Activated T-helper 1 cell treated with anti-CD3 and anti-CD28 coated beads, Interleukin-12 subunit alpha, Interleukin-12 subunit beta, Interleukin-2, Interleukin-4 antibody, amounts not matched to agents 30 ng/mL and 10 ng/mL and 1 ng/mL, durations not matched to agents 14 hours and 24 hours and 36 hours (primary cell): ENCODE measurements around the gene HYAL3. TPM values are rescaled to one million over a fixed set of nuclear protein-coding genes. Genes with fewer than 3 reads are reported as not detected.
"Not testable (repeated sequence)": the region's sequence is repeated elsewhere in the genome, so short reads cannot be mapped to it uniquely, and the experiment has no call there.

Source experiments
- DNase-seq: peaks from one replicate; pipeline ENCODE4 v3.0.0; 2021; ENCODE audit warnings: low spot score
- H3K27ac Mint-ChIP-seq: one replicate; pipeline ENCODE4 v1.8.0; 2021; ENCODE audit warnings: mild to moderate bottlenecking, mixed read lengths
- H3K27me3 Mint-ChIP-seq: one replicate; pipeline ENCODE4 v1.8.0; 2022; ENCODE audit warnings: mild to moderate bottlenecking, moderate library complexity, mixed read lengths; ENCODE audit not compliant: insufficient read depth
- H3K36me3 Mint-ChIP-seq: one replicate; pipeline ENCODE4 v1.8.0; 2021; ENCODE audit warnings: low read depth, mixed read lengths
- H3K4me1 Mint-ChIP-seq: one replicate; pipeline ENCODE4 v1.8.0; 2021; ENCODE audit warnings: low read depth, mixed read lengths
- H3K4me3 Mint-ChIP-seq: one replicate; pipeline ENCODE4 v1.8.0; 2021; ENCODE audit warnings: mild to moderate bottlenecking, moderate library complexity, mixed read lengths
- H3K9me3 Mint-ChIP-seq: one replicate; pipeline ENCODE4 v1.8.0; 2021; ENCODE audit warnings: mixed read lengths
- intact Hi-C: fragments of 100-400 bp; cut with micrococcal nuclease; formaldehyde crosslinking; loops from one replicate; pipeline ENCODE4 v1.15.1; 2024
- total RNA-seq: library from RNA; stranded (reverse); gene quantifications from 2 replicates; pipeline ENCODE4 v1.2.3, GENCODE V29; 2022

The HYAL3 gene
- total RNA-seq, 1 donor from 2014 or later: 8.0 TPM

- no peak overlapping the region for H3K27ac Mint-ChIP-seq
- peaks cover 19% of the 10 kb centered on the region for H3K36me3 Mint-ChIP-seq
- H3K27me3 Mint-ChIP-seq: no peaks in the 10 kb centered on the region
- H3K9me3 Mint-ChIP-seq: no peaks in the 10 kb centered on the region
- peaks cover 29% of the 10 kb centered on the region for H3K4me1 Mint-ChIP-seq
- DNase-seq: no peak
- peak overlapping the region; percentile 57 for H3K4me3 Mint-ChIP-seq
- intact Hi-C loops: no loop called here
These were observed 19.0 kb upstream of the HYAL3 start for GRCh38 chr3:50318163-50318562.

GRCh38 chr3:50317300-50317699 is 18.1 kb upstream of the HYAL3 start:
- Mint-ChIP-seq H3K27ac (no peak overlapping the region), H3K4me1 (peaks cover 29% of the 10 kb centered on the region), H3K9me3 (no peaks in the 10 kb centered on the region), H3K36me3 (peaks cover 19% of the 10 kb centered on the region), H3K27me3 (no peaks in the 10 kb centered on the region), H3K4me3 (no peak overlapping the region)
- intact Hi-C loops: no loop called here
- DNase-seq: no peak

- Mint-ChIP-seq H3K27ac (no peak overlapping the region), H3K36me3 (peaks cover 19% of the 10 kb centered on the region), H3K9me3 (no peaks in the 10 kb centered on the region), H3K4me1 (peaks cover 29% of the 10 kb centered on the region), H3K4me3 (no peak overlapping the region), H3K27me3 (no peaks in the 10 kb centered on the region)
- intact Hi-C loops: no loop called here
- DNase-seq: no peak
These were observed 17.5 kb upstream of the HYAL3 start for GRCh38 chr3:50316657-50317242.

DNA sequence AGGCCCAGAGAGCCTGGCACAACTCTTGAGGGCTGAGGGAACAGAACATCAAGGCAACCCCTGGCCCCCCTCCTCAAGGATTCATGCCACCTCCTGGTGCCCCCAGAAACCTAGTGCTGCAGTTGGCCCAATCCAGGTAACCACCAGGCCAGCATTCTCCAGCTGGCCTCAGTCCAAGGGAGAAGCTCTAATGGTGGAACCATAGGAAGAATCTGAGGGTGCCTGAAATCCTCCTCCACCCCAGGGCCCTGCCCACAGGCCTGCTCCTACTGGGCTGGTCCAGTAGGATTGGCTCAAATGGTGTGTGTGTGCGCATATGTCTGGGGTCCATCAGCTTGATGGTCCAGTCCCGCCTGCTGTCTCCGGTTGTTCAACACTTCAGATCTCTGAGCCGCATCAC is 15.6 kb upstream of the HYAL3 start:
- peaks cover 19% of the 10 kb centered on the region for H3K36me3 Mint-ChIP-seq
- no peak for DNase-seq
- H3K4me3 Mint-ChIP-seq: no peak overlapping the region
- H3K9me3 Mint-ChIP-seq: no peaks in the 10 kb centered on the region
- H3K4me1 Mint-ChIP-seq: peaks cover 19% of the 10 kb centered on the region
- no peaks in the 10 kb centered on the region for H3K27me3 Mint-ChIP-seq
- intact Hi-C loops: no loop called here
- H3K27ac Mint-ChIP-seq: no peak overlapping the region

- H3K4me3 Mint-ChIP-seq: no peak overlapping the region
- H3K27me3 Mint-ChIP-seq: no peaks in the 10 kb centered on the region
- H3K36me3 Mint-ChIP-seq: peaks cover 16% of the 10 kb centered on the region
- DNase-seq: no peak
- no peaks in the 10 kb centered on the region for H3K9me3 Mint-ChIP-seq
- peaks cover 18% of the 10 kb centered on the region for H3K4me1 Mint-ChIP-seq
- no peak overlapping the region for H3K27ac Mint-ChIP-seq
- intact Hi-C loops: no loop called here
These were observed 15.1 kb upstream of the HYAL3 start for GRCh38 chr3:50314342-50314741.

- H3K36me3 Mint-ChIP-seq, H3K9me3 Mint-ChIP-seq, H3K27ac Mint-ChIP-seq, H3K4me3 Mint-ChIP-seq, H3K27me3 Mint-ChIP-seq, intact Hi-C loops, DNase-seq, H3K4me1 Mint-ChIP-seq: not testable (repeated sequence)
These were observed 12.8 kb upstream of the HYAL3 start for GRCh38 chr3:50312041-50312440.

- Mint-ChIP-seq H3K4me1 (peaks cover 10% of the 10 kb centered on the region), H3K4me3 (no peak overlapping the region), H3K27me3 (peaks cover 1% of the 10 kb centered on the region), H3K9me3 (no peaks in the 10 kb centered on the region), H3K36me3 (no peaks in the 10 kb centered on the region), H3K27ac (no peak overlapping the region)
- intact Hi-C loops: no loop called here
- no peak for DNase-seq
These were observed 5.4 kb upstream of the HYAL3 start for GRCh38 chr3:50304601-50305000.

GRCh38 chr3:50303013-50303815 is 4.0 kb upstream of the HYAL3 start, which contains the start of gene HYAL1:
Gene HYAL1 (minus strand): TSS chr3:50303574. CDS start chr3:50302956, 618 bp downstream.
- Mint-ChIP-seq H3K36me3 (no peaks in the 10 kb centered on the region), H3K9me3 (no peaks in the 10 kb centered on the region), H3K4me3 (no peak within 1 kb of the TSS), H3K27me3 (peaks cover 1% of the 10 kb centered on the region), H3K27ac (no peak within 1 kb of the TSS), H3K4me1 (peaks cover 12% of the 10 kb centered on the region)
- intact Hi-C loops: no loop called here
- no peak for DNase-seq

DNA sequence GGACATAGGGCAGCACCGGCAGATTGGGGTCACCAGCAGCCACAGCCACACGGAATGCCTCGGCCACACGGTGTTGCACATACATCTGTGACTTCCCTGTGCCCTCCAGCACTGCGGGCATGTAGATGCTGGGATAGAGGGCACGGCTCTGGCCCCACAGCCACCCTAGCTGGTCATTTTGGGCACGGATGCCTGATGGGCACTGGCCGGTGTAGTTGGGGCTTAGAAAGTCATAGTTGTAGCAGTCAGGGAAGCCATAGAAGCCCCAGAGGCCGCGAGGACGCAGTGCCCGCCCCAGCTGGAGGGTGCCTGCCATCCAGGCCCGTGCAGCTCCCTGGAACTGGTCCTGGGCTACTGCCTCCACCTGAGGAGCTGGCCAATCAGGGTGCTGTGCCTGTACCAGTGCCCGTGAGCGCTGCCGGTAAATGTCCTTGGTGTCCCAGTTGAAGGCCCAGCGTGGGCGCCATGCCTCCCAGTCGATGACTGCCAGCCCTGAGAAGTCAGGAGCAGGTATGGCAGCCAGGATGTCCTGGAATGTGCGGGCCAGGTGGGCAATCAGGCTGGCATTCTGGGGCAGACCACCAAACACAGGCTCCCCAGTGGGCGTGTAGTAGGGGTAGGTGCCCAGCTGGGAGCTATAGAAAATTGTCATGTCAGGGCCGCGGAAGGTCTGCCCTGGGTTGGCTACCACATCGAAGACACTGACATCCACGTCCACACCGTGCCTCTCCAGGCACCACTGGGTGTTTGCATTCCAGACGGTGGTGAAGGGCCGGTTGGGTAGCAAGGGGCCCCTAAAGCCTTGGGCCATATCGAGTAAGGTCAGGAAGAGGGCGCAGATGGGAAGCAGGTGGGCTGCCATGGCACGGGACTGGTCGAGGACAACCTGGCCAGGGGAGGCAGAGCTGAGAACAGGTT is 3.1 kb upstream of the HYAL3 start:
- no peaks in the 10 kb centered on the region for H3K9me3 Mint-ChIP-seq
- no peak overlapping the region for H3K27ac Mint-ChIP-seq
- H3K4me3 Mint-ChIP-seq: no peak overlapping the region
- H3K4me1 Mint-ChIP-seq: peaks cover 15% of the 10 kb centered on the region
- peaks cover 1% of the 10 kb centered on the region for H3K27me3 Mint-ChIP-seq
- H3K36me3 Mint-ChIP-seq: no peaks in the 10 kb centered on the region
- DNase-seq: no peak
- intact Hi-C loops: no loop called here

- Mint-ChIP-seq H3K27ac (peak overlapping the region; percentile 95), H3K4me1 (peaks cover 15% of the 10 kb centered on the region), H3K36me3 (no peaks in the 10 kb centered on the region), H3K4me3 (peak overlapping the region; percentile 94), H3K9me3 (no peaks in the 10 kb centered on the region), H3K27me3 (peaks cover 1% of the 10 kb centered on the region)
- intact Hi-C loops: no loop called here
- DNase-seq: no peak
These were observed 1.6 kb upstream of the HYAL3 start for GRCh38 chr3:50300681-50301254.

- peak overlapping the region; percentile 94 for H3K4me3 Mint-ChIP-seq
- no peak for DNase-seq
- peaks cover 1% of the 10 kb centered on the region for H3K27me3 Mint-ChIP-seq
- H3K27ac Mint-ChIP-seq: peak overlapping the region; percentile 95
- no peaks in the 10 kb centered on the region for H3K9me3 Mint-ChIP-seq
- no peaks in the 10 kb centered on the region for H3K36me3 Mint-ChIP-seq
- H3K4me1 Mint-ChIP-seq: peaks cover 15% of the 10 kb centered on the region
- intact Hi-C loops: loop anchor here (1.0 to 5.0 kb wide), 16 partner anchors 21 to 1899 kb away; partner anchors contain the start of genes ALAS1, APEH, C3orf18 and CYB561D2
These were observed 900 bp upstream of the HYAL3 start for GRCh38 chr3:50299929-50300680.

- H3K36me3 Mint-ChIP-seq: no peaks in the 10 kb centered on the region
- peak overlapping the region; percentile 95 for H3K27ac Mint-ChIP-seq
- DNase-seq: no peak
- H3K4me3 Mint-ChIP-seq: peak overlapping the region; percentile 94
- H3K9me3 Mint-ChIP-seq: no peaks in the 10 kb centered on the region
- H3K27me3 Mint-ChIP-seq: peaks cover 1% of the 10 kb centered on the region
- H3K4me1 Mint-ChIP-seq: peaks cover 15% of the 10 kb centered on the region
- intact Hi-C loops: loop anchor here (1.0 to 5.0 kb wide), 16 partner anchors 22 to 1899 kb away; partner anchors contain the start of genes ALAS1, APEH, C3orf18 and CYB561D2
These were observed 378 bp upstream of the HYAL3 start for GRCh38 chr3:50299638-50299928.
